T-helper 17 cell (primary cell): Measurements from ENCODE around the gene UBE2S. TPM values are rescaled to one million over a fixed set of nuclear protein-coding genes. Genes with fewer than 3 reads are reported as not detected.
"Not testable (repeated sequence)": the region's sequence is repeated elsewhere in the genome, so short reads cannot be mapped to it uniquely, and the experiment has no call there.

Experiments used
- ATAC-seq: fragments of 150-1000 bp; cut with Tn5 transposase; 2 replicates; pipeline ENCODE4 v1.10.0; 2021; ENCODE audit warnings: mild to moderate bottlenecking, moderate library complexity
- DNase-seq, 3 donors: peaks; one replicate each; pipeline versions ENCODE4 v3.0.0 to v3.0.0-alpha.2; 2020 to 2021
- H3K9me3 ChIP-seq: one replicate; pipeline ENCODE4 v1.7.0; 2013; ENCODE audit warnings: low read length, mild to moderate bottlenecking; ENCODE audit not compliant: control insufficient read depth, poor library complexity, severe bottlenecking
- H3K27ac Mint-ChIP-seq: one replicate; pipeline ENCODE4 v1.8.0; 2022; ENCODE audit warnings: mild to moderate bottlenecking, moderate library complexity, mixed read lengths
- H3K27me3 Mint-ChIP-seq: one replicate; pipeline ENCODE4 v1.8.0; 2022; ENCODE audit warnings: mixed read lengths
- H3K36me3 Mint-ChIP-seq: one replicate; pipeline ENCODE4 v1.8.0; 2022; ENCODE audit warnings: low read depth, mixed read lengths
- H3K4me1 Mint-ChIP-seq: one replicate; pipeline ENCODE4 v1.8.0; 2022; ENCODE audit warnings: mild to moderate bottlenecking, mixed read lengths
- H3K4me3 Mint-ChIP-seq: one replicate; pipeline ENCODE4 v1.8.0; 2022; ENCODE audit warnings: mild to moderate bottlenecking, moderate library complexity, mixed read lengths
- total RNA-seq, 4 donors: library from RNA in 2 of 4; stranded (reverse) in 2 of 4; gene quantifications; one replicate each; pipeline ENCODE4 v1.2.3 and lab custom pipeline; 2022 to 2026

Gene UBE2S
- total RNA-seq, 2 donors from 2014 or later: 64.6 to 78.1 TPM

GRCh38 chr19:55433292-55433691 is 25.7 kb upstream of the UBE2S start:
- no peak for ATAC-seq
- H3K27ac Mint-ChIP-seq: no peak overlapping the region
- no peaks in the 10 kb centered on the region for H3K36me3 Mint-ChIP-seq
- DNase-seq: no peak
- peaks cover 52% of the 10 kb centered on the region for H3K27me3 Mint-ChIP-seq
- H3K4me1 Mint-ChIP-seq: no peaks in the 10 kb centered on the region
- no peak overlapping the region for H3K4me3 Mint-ChIP-seq
- H3K9me3 ChIP-seq: no peaks in the 10 kb centered on the region

GRCh38 chr19:55432241-55432959 is 24.8 kb upstream of the UBE2S start:
- Mint-ChIP-seq H3K4me1 (no peaks in the 10 kb centered on the region), H3K27me3 (peaks cover 52% of the 10 kb centered on the region), H3K36me3 (no peaks in the 10 kb centered on the region), H3K27ac (no peak overlapping the region), H3K4me3 (no peak overlapping the region)
- ATAC-seq: no peak
- no peaks in the 10 kb centered on the region for H3K9me3 ChIP-seq
- DNase-seq: no peak

- ATAC-seq (no peak), DNase-seq (no peak)
- H3K4me1 Mint-ChIP-seq: no peaks in the 10 kb centered on the region
- H3K9me3 ChIP-seq: no peaks in the 10 kb centered on the region
- H3K4me3 Mint-ChIP-seq: no peak overlapping the region
- H3K27ac Mint-ChIP-seq: no peak overlapping the region
- peaks cover 41% of the 10 kb centered on the region for H3K27me3 Mint-ChIP-seq
- no peaks in the 10 kb centered on the region for H3K36me3 Mint-ChIP-seq
Measured at GRCh38 chr19:55431183-55431582, 23.6 kb upstream of the UBE2S start.

- no peak for DNase-seq
- Mint-ChIP-seq H3K27ac (no peak overlapping the region), H3K4me3 (no peak overlapping the region), H3K36me3 (no peaks in the 10 kb centered on the region), H3K27me3 (peaks cover 24% of the 10 kb centered on the region), H3K4me1 (peaks cover 6% of the 10 kb centered on the region)
- no peaks in the 10 kb centered on the region for H3K9me3 ChIP-seq
- no peak for ATAC-seq
Measured at GRCh38 chr19:55426042-55426441, 18.5 kb upstream of the UBE2S start.

DNA sequence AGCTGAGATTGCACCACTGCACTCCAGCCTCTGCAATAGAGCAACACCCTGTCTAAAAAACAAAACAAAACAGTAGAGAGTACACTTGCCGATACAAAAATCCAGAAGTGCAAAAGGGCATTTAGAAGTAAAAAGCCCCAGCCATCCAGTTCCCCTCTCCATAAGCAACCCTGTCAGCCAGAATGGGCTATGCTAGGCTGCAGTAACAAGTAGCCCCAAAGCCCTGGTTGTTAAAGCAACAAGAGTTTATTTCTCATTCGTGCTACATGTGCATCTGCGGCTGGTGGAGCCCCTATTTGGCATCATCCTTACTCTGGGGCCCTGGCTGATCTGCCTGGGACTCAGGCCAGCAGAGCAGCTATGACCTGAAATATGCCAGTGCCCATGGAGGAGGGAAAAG is 16.9 kb upstream of the UBE2S start:
- ATAC-seq (no peak), DNase-seq (no peak)
- peaks cover 9% of the 10 kb centered on the region for H3K27me3 Mint-ChIP-seq
- no peaks in the 10 kb centered on the region for H3K9me3 ChIP-seq
- no peak overlapping the region for H3K4me3 Mint-ChIP-seq
- H3K27ac Mint-ChIP-seq: no peak overlapping the region
- no peaks in the 10 kb centered on the region for H3K36me3 Mint-ChIP-seq
- peaks cover 10% of the 10 kb centered on the region for H3K4me1 Mint-ChIP-seq

GRCh38 chr19:55423225-55424005 is 15.8 kb upstream of the UBE2S start:
- H3K4me1 Mint-ChIP-seq: peaks cover 11% of the 10 kb centered on the region
- H3K27me3 Mint-ChIP-seq: peaks cover 2% of the 10 kb centered on the region
- no peaks in the 10 kb centered on the region for H3K9me3 ChIP-seq
- DNase-seq: no peak
- no peak overlapping the region for H3K4me3 Mint-ChIP-seq
- no peak overlapping the region for H3K27ac Mint-ChIP-seq
- no peaks in the 10 kb centered on the region for H3K36me3 Mint-ChIP-seq
- ATAC-seq: no peak

DNA sequence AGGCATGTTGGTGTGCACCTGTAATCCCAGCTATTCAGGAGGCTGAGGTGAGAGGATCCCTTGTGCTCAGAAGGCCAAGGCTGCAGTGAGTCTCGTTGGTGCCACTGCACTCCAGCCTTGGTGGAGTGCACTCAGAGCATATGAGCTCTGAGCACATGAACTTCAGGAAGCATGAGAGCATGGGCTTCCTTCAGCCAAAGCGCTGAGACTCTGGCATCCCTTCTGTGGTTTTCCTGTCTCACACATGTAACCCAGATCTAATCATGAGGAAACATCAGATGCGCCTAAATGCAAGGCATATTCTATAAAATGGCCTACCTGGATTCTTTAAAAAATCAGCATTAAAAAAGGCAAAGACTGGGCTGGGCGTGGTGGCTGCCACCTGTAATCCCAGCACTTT is 13.7 kb upstream of the UBE2S start:
- Mint-ChIP-seq H3K27ac (peak overlapping the region; percentile 49), H3K4me1 (peaks cover 16% of the 10 kb centered on the region), H3K4me3 (peak overlapping the region; percentile 77)
- H3K27me3 Mint-ChIP-seq, H3K9me3 ChIP-seq, H3K36me3 Mint-ChIP-seq: not testable (repeated sequence)
- peak; percentile 91 for ATAC-seq
- peak in 1 of 3 donors; percentile 21 for DNase-seq

DNA sequence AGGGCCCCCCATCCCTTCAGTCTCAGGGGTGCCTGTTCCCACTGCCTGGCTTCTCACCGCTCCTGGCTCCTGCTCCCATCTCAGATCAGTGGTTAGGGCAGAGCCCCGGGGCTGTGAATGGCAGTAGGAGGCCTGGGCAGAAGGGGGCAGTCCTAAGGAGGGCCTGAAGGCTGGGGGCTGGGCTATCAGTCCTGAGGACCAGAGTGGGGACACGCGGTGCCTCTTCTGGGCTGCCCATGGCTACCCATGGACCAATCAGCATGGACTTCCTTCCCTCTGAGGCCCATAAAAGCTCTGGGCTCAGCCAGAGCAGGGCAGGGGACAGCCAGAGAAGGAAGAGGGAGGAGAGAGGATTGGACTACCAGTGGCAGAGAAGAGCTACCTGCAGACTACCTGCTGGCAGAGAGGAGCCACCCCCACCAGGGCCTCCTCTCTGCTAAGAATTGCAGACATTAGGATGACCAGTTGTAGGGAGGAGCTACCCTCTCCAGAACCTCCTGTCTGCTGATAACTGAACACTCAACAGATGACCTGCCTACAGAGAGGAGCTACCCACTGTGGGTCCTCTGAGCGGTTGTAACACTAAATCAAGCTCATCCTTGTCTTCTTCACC is 12.1 kb upstream of the UBE2S start:
- H3K4me3 Mint-ChIP-seq: no peak overlapping the region
- H3K36me3 Mint-ChIP-seq: no peaks in the 10 kb centered on the region
- no peaks in the 10 kb centered on the region for H3K27me3 Mint-ChIP-seq
- no peaks in the 10 kb centered on the region for H3K9me3 ChIP-seq
- no peak overlapping the region for H3K27ac Mint-ChIP-seq
- DNase-seq (no peak), ATAC-seq (no peak)
- peaks cover 16% of the 10 kb centered on the region for H3K4me1 Mint-ChIP-seq

- Mint-ChIP-seq H3K36me3 (no peaks in the 10 kb centered on the region), H3K27me3 (no peaks in the 10 kb centered on the region), H3K27ac (no peak overlapping the region), H3K4me3 (no peak overlapping the region), H3K4me1 (peaks cover 16% of the 10 kb centered on the region)
- no peak for ATAC-seq
- no peak for DNase-seq
- no peaks in the 10 kb centered on the region for H3K9me3 ChIP-seq
Measured at GRCh38 chr19:55419103-55419502, 11.5 kb upstream of the UBE2S start.

DNA sequence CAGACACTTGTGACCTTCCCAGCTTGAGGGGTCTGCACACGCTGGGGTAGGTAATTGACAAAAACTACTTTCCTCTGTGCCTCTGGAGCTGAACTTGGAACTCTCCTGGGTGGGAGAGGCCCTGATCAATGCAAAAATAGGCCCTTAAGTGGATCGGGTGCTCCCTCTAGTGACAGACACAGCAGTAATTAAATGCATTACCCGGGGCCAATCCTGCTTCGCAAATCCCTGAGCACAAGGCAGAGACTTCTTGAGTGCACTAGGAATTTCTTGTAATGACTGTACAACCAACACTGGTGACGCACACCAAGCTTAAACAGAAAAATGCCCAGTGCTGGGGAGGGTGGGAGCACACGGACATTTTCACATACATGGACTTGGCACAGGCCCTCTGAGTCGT is 10.6 kb upstream of the UBE2S start:
- H3K27me3 Mint-ChIP-seq: no peaks in the 10 kb centered on the region
- H3K36me3 Mint-ChIP-seq: no peaks in the 10 kb centered on the region
- ATAC-seq (peak; percentile 71), DNase-seq (peak in 2 of 3 donors; percentile 20 to 45)
- H3K27ac Mint-ChIP-seq: no peak overlapping the region
- H3K4me1 Mint-ChIP-seq: peaks cover 16% of the 10 kb centered on the region
- no peaks in the 10 kb centered on the region for H3K9me3 ChIP-seq
- H3K4me3 Mint-ChIP-seq: peak overlapping the region; percentile 25

DNA sequence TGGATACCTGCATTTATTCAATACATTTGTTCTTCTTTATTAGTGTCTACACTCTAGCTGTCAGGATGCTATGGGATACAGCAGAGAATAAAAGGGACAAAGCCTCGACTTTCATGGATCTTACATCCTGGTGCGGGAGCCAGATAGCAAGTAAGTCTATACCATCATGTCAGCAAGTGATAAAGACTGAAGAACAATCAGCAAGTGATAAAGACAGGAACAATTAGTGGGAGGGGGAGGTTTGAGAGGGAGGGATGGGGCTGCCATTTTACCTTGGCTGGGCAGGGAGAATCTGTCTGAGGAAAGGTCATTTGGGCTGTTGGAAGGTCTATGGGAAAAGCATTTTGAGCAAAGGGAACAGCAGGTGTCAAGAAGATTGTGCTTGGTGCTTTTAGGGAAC is 2.6 kb upstream of the UBE2S start:
- H3K36me3 Mint-ChIP-seq: peaks cover 7% of the 10 kb centered on the region
- peaks cover 21% of the 10 kb centered on the region for H3K4me1 Mint-ChIP-seq
- ATAC-seq: no peak
- no peak for DNase-seq
- H3K9me3 ChIP-seq: no peaks in the 10 kb centered on the region
- no peaks in the 10 kb centered on the region for H3K27me3 Mint-ChIP-seq
- no peak overlapping the region for H3K27ac Mint-ChIP-seq
- H3K4me3 Mint-ChIP-seq: no peak overlapping the region

DNA sequence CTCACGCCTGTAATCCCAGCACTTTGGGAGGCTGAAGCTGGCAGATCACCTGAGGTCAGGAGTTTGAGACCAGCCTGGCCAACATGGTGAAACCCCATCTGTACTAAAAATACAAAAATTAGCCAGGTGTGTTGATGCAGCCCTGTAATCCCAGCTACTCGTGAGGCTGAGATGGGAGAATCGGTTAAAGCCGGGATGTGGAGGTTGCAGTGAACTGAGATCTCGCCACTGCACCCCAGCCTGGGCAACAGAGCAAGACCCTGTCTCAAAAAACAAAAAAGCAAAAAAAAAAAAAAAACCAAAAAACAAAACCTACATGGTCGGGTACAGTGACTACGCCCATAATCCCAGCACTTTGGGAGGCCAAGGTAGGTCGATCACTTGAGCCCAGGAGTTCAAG is 1.6 kb upstream of the UBE2S start:
- Mint-ChIP-seq H3K27ac (peak overlapping the region; percentile 95), H3K4me1 (peaks cover 21% of the 10 kb centered on the region)
- H3K27me3 Mint-ChIP-seq, H3K9me3 ChIP-seq, ATAC-seq, H3K36me3 Mint-ChIP-seq, H3K4me3 Mint-ChIP-seq, DNase-seq: not testable (repeated sequence)

DNA sequence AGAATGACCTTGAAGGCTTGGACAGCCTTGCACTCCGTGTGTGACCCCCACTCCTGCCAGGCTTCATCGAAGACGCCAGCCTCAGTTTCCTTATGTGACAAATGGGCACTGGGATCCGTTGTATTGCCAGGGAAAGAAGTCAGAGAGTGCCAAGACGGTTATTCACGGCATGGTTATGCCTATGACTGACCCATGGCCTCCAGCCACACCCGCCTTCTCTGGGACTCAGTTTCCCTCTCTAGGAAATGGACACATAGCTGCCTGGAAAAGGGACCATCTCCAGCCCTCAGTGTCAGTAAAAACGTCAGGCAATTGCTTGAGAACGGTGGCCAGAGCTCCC is 915 bp upstream of the UBE2S start:
- Mint-ChIP-seq H3K36me3 (peaks cover 7% of the 10 kb centered on the region), H3K27me3 (no peaks in the 10 kb centered on the region), H3K4me3 (peak overlapping the region; percentile 88), H3K27ac (peak overlapping the region; percentile 95), H3K4me1 (peaks cover 21% of the 10 kb centered on the region)
- no peaks in the 10 kb centered on the region for H3K9me3 ChIP-seq
- DNase-seq (no peak), ATAC-seq (no peak)
